ENCODE results near the gene MED12L.

Gene MED12L

DNA sequence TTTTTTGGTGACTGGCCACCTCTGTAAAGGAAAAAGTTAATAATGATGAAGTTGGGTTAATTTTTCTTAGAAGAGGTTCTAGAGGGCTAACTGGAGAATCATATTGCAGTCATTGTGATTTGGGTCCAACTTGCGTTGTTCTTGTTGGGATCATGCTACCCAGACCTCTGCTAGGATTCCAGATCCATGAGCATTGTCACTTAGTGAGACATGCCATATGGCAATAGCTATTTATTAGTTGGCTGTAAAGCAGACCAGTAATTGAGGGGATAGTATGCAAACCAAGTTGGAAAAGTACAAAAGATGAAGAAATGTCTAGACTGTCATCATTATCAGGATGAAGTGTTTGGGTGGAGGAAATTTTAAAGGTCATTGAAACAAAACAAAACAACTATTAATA lies 329.8 kb downstream of the MED12L start:
- DNase-seq (ENCODE audit: low read depth), result no peak

- no peak for DNase-seq (ENCODE audit: low read depth)
These were observed 334.3 kb downstream of the MED12L start for GRCh38 chr3:151419806-151420205.

- DNase-seq (ENCODE audit: low read depth), result no peak
These were observed 336.5 kb downstream of the MED12L start for GRCh38 chr3:151421938-151422337.

- DNase-seq (ENCODE audit: low read depth), result no peak
These were observed 337.6 kb downstream of the MED12L start for GRCh38 chr3:151423091-151423490.

- no peak for DNase-seq (ENCODE audit: low read depth)
These were observed 340.3 kb downstream of the MED12L start for GRCh38 chr3:151425627-151426340.

- DNase-seq (ENCODE audit: low read depth), result no peak
These were observed 340.8 kb downstream of the MED12L start for GRCh38 chr3:151426341-151426657.

GRCh38 chr3:151428386-151428785 lies 342.9 kb downstream of the MED12L start:
- no peak for DNase-seq (ENCODE audit: low read depth)

DNA sequence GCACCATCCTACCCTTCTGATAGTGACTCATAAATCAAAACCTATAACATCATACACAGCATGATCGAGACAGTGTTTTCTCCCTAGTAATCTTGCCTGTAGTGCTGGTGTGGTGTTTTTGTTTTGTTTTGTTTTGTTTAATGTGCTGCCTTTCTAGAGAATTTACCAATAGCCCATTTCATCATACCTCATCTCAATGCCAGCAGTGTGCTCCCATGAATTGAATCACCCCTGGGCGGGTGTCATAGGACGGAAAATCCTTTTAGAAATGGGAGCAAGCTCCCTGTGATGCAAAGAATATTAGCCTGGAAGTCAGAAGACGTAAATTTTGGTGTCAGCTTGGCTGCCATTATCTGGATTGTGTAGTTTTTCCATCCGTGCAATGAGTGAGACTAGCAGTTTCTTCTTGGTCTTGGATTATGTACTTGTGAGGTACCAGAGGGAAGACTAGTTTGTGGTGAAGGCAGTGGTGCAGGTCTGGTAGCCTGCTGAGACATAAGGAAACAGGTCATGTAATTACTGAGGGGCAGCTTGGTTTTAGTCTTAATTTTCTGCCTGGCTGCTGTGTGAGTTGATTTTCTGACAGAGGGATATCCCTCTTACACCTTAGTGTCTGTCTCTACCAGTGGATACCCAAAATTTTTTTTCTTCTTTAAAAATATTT lies 345.5 kb downstream of the MED12L start:
- DNase-seq (ENCODE audit: low read depth), result no peak

DNA sequence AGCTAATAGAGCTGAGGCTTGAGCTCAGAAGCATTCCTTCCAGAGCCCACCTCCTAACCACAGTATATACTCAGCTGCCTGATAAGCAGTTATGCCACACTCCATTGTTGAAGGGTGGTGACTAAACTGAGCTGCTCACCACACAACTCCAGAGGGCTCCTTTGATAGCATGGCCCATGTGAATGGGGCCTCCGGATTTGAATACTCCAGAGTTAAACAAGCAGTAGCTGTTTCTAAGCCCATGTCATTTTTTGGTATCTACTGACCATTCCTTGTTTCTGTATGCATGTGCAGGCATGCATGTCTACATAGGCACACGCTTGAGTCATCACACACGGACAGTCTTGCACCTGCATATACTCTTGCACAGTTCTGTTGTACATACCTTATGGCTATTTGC lies 346.5 kb downstream of the MED12L start:
- DNase-seq (ENCODE audit: low read depth), result no peak

DNA sequence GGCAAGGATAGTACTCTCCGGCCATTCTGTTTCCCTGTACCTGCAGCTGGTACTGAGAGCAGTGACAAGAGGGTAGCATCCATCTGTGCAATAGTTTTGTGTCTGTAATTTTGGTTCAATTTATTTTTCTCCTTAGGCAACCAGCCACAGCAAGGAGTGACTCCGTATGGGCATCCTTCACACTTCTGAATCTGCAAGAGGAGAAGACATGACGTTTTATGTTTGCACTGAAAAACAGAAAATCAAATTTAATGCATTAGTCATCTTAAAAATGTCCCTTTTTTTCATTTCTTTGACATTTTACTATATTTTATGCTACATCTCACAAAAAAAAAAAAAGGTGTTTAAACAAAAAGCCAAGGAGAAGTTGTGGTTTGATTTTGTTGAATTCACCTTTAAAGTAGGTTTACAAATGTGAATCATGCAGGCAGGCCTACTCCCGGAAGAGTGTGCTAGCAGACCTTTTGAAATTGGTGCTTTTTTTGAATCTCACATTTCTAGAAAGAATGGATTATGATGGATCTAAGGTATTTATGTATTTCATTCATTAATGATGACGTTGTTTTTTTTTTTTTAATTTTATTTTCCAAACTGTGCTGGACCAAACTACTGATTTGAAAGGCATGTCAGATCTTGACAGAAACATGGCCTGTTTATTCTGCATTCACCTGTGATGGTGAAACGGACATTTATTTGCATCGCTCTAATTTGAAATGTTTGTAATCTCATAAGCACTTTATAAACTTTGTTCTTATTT lies 347.3 kb downstream of the MED12L start:
- no peak for DNase-seq (ENCODE audit: low read depth)

GRCh38 chr3:151434151-151434890 lies 348.9 kb downstream of the MED12L start:
- DNase-seq (ENCODE audit: low read depth), result no peak

GRCh38 chr3:151436675-151437446 lies 351.4 kb downstream of the MED12L start:
- DNase-seq (ENCODE audit: low read depth), result no peak

- no peak for DNase-seq (ENCODE audit: low read depth)
These were observed 352.4 kb downstream of the MED12L start for GRCh38 chr3:151437906-151438305.

DNA sequence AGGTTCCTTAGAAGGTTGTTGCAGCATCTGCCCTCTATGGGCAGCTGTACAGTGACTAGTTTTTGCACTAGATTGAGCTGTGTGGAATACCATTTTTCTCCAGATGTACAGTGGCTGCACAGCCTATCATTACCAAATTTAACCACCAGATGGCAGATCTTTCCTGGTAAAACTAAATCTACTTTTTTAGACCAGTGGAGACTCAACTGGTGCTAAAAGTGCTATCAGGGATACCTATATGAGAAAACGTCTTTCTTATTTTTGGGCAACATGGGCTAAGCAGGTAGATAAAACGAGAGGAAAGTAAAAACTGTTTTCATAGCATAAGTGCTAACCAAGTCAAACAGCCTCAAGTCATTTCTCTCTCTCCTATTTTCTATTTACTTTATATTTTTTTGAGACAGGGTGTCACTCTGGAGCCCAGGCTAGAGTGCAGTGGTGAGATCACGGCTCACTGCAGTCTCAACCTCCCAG lies 354.2 kb downstream of the MED12L start:
- no peak for DNase-seq (ENCODE audit: low read depth)

GRCh38 chr3:151440940-151441339 lies 355.5 kb downstream of the MED12L start:
- DNase-seq (ENCODE audit: low read depth), result no peak

GRCh38 chr3:151443583-151443982 lies 358.1 kb downstream of the MED12L start:
- no peak for DNase-seq (ENCODE audit: low read depth)

DNA sequence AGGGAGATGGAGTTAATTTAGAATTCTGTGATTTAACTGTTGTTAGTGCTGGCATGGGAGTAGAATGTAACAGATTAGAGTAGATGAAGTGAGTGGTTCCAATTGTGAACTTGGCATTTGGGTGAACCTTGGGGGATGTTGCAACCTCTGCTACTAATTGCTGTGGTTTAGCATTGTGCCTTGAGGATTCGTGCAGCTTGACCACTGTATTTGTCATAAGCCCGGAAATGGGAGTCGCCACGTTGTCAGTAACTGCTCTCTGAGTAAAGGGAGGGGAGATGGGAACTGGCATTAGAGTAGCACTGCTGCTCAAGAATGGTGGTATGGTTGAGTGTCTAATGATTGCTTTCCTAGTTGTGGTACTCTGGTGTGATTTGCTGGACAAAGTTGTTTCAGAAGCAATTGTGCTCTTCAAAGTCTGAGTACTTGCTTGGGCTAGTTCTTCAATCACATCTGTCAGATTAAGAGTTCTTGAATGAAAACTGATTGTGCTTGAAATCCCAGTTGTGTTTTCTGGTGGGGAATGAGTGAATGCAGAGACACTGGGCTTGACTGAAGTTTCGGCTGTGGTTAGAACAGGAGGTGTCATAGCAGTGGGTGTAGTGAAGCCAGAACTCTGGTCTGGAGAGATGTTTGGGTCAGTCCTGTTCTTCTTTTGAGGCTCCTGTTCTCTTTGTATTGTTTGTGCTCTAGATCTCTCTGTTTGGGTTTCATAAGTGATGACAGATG lies 360.0 kb downstream of the MED12L start:
- DNase-seq (ENCODE audit: low read depth), result no peak

GRCh38 chr3:151446002-151446340 lies 360.5 kb downstream of the MED12L start:
- DNase-seq (ENCODE audit: low read depth), result no peak

- no peak for DNase-seq (ENCODE audit: low read depth)
These were observed 366.9 kb downstream of the MED12L start for GRCh38 chr3:151452368-151452767.

GRCh38 chr3:151452841-151453240 lies 367.4 kb downstream of the MED12L start:
- DNase-seq (ENCODE audit: low read depth), result no peak

DNA sequence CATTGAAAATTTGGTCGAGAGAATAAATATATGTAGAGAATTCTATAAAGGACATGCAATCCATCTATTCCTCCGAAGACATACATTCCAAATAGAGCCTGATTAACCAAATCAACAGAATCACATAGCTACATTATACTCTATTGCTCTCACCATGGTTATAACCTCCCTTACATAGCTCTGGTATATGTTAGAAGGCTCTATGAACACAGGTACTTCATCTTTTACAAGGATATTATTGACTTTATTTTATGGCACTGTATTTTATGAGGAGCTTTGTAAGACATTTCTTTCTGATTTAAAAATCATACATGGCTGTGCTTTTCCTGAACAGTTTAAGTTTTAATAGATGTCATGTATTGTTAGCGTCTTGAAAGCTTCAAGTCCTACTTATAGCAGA lies 370.6 kb downstream of the MED12L start:
- no peak for DNase-seq (ENCODE audit: low read depth)
